T-cell (primary cell): Measurements from ENCODE around the gene FHOD3. TPM values are rescaled to one million over a fixed set of nuclear protein-coding genes. Genes with fewer than 3 reads are reported as not detected.

Experiments
- ATAC-seq, 4 experiments: fragments of 200-7000 bp in 3 of 4; fragments of 150-1000 bp in 1 of 4; cut with Tn5 transposase; replicated peaks in 1 of 4; 1 replicate in 3 of 4; 2 replicates in 1 of 4; pipeline ENCODE4 v1.10.0; 2021; ENCODE audit warnings: moderate library complexity in 3 of 4, mild to moderate bottlenecking in 2 of 4, moderate number of reproducible peaks in 1 of 4
- CTCF ChIA-PET, 2 donors: fragments of 300-600 bp; sonication (Branson Sonifier 250); formaldehyde crosslinking; loops; one replicate each; lab custom pipeline; 2022; ENCODE audit warnings: antibody characterized with exemption in 2 of 2; lab: Charles Lee
- POLR2A ChIA-PET, 2 donors: fragments of 300-600 bp; sonication (Branson Sonifier 250); formaldehyde crosslinking; loops; one replicate each; lab custom pipeline; 2022; ENCODE audit warnings: antibody characterized with exemption in 2 of 2; lab: Charles Lee
- DNase-seq, 35 experiments: peaks; one replicate each; pipeline versions ENCODE4 v3.0.0 to v3.0.0-alpha.2; 2013 to 2023
- H3K27ac ChIP-seq: one replicate; pipeline ENCODE4 v1.5.1; 2013; ENCODE audit warnings: low read length
- H3K27me3 ChIP-seq, 2 experiments: replicated peaks in 1 of 2; 1 replicate in 1 of 2; 2 replicates in 1 of 2; pipeline versions ENCODE4 v1.6.1 to v1.7.0; 2013; ENCODE audit warnings: low read length in 1 of 2, mixed read lengths in 1 of 2; ENCODE audit not compliant: control insufficient read depth in 2 of 2, insufficient read depth in 2 of 2; ENCODE audit errors: extremely low read depth in 1 of 2
- H3K36me3 ChIP-seq, 2 donors: 1 replicate in 1 of 2; 2 replicates in 1 of 2; pipeline versions ENCODE4 v1.6.1 to v1.7.0; 2013; ENCODE audit warnings: low read length in 1 of 2; ENCODE audit not compliant: control insufficient read depth in 2 of 2, insufficient read depth in 1 of 2; ENCODE audit errors: extremely low read depth in 1 of 2
- H3K4me1 ChIP-seq, 2 experiments: 1 replicate in 1 of 2; 2 replicates in 1 of 2; pipeline versions ENCODE4 v1.6.1 to v1.7.0; 2013; ENCODE audit warnings: low read length in 2 of 2, mixed read lengths in 1 of 2; ENCODE audit not compliant: insufficient read depth in 2 of 2, control insufficient read depth in 1 of 2; ENCODE audit errors: extremely low read depth in 1 of 2
- H3K4me3 ChIP-seq, 2 donors: 1 replicate in 1 of 2; 2 replicates in 1 of 2; pipeline versions ENCODE4 v1.5.1 to v1.7.0; 2013; ENCODE audit warnings: mild to moderate bottlenecking in 2 of 2, low read length in 1 of 2, moderate library complexity in 1 of 2; ENCODE audit not compliant: control insufficient read depth in 1 of 2; ENCODE audit errors: extremely low read depth in 1 of 2
- H3K9me3 ChIP-seq: 2 replicates; pipeline ENCODE4 v1.7.0; 2013
- H3K27ac Mint-ChIP-seq, 2 donors: one replicate each; pipeline ENCODE4 v1.8.0; 2020 to 2021; ENCODE audit warnings: mild to moderate bottlenecking in 2 of 2, mixed read lengths in 2 of 2
- H3K27me3 Mint-ChIP-seq, 2 donors: one replicate each; pipeline ENCODE4 v1.8.0; 2021 to 2022; ENCODE audit warnings: mixed read lengths in 2 of 2
- H3K36me3 Mint-ChIP-seq: one replicate; pipeline ENCODE4 v1.8.0; 2021; ENCODE audit warnings: mixed read lengths
- H3K4me1 Mint-ChIP-seq, 3 donors: one replicate each; pipeline ENCODE4 v1.8.0; 2020 to 2022; ENCODE audit warnings: mixed read lengths in 3 of 3, mild to moderate bottlenecking in 1 of 3
- H3K4me3 Mint-ChIP-seq, 3 donors: one replicate each; pipeline ENCODE4 v1.8.0; 2020 to 2022; ENCODE audit warnings: mild to moderate bottlenecking in 3 of 3, mixed read lengths in 3 of 3, moderate library complexity in 3 of 3
- H3K9me3 Mint-ChIP-seq, 3 donors: one replicate each; pipeline ENCODE4 v1.8.0; 2020 to 2022; ENCODE audit warnings: mixed read lengths in 3 of 3
- WGBS: methylation state at CpG from one replicate; pipeline ENCODE4 v1.1.5; 2013; ENCODE audit warnings: missing lambda C conversion rate; ENCODE audit not compliant: insufficient coverage; 5-methylcytosine and 5-hydroxymethylcytosine counted together
- total RNA-seq, 35 experiments: library from RNA in 6 of 35; stranded (reverse) in 6 of 35; fragments of 120-200 nt in 1 of 35; gene quantifications; one replicate each; pipeline versions ENCODE4 v1.2.1 to v1.2.4 and lab custom pipeline; 2013 to 2026

FHOD3 gene
- total RNA-seq, 5 donors from 2014 or later (not counting 1 experiment from before 2014, with no cell fraction given) = 0.06 TPM; not detected in 4

GRCh38 chr18:36733150-36733549 lies 435.6 kb downstream of the FHOD3 start:
- Histone ChIP-seq H3K36me3 (no peaks in the 10 kb centered on the region), H3K4me3 (no peak overlapping the region), H3K27ac (no peak overlapping the region), H3K27me3 (peaks cover 0 to 21% of the 10 kb centered on the region in 2 experiments), H3K9me3 (no peaks in the 10 kb centered on the region), H3K4me1 (no peaks in the 10 kb centered on the region)
- H3K36me3 Mint-ChIP-seq = no peaks in the 10 kb centered on the region
- no peak for DNase-seq
- no peaks in the 10 kb centered on the region for H3K4me1 Mint-ChIP-seq
- no peak for ATAC-seq
- H3K9me3 Mint-ChIP-seq = peaks cover 0 to 8% (median 0%) of the 10 kb centered on the region in 3 donors
- POLR2A ChIA-PET = no interaction called here
- peaks cover 8 to 15% of the 10 kb centered on the region in 2 donors for H3K27me3 Mint-ChIP-seq
- no peak overlapping the region for H3K4me3 Mint-ChIP-seq
- no peak overlapping the region for H3K27ac Mint-ChIP-seq
- no CpG with 5 or more reads among the region's 1 CpG for WGBS
- CTCF ChIA-PET = no interaction called here

- DNase-seq = no peak
- no peak for ATAC-seq
- H3K4me3 Mint-ChIP-seq = no peak overlapping the region
- whole genome bisulfite sequencing = 84% methylated on average over 4 of the region's 4 CpGs
- peaks cover 0 to 8% (median 0%) of the 10 kb centered on the region in 3 donors for H3K9me3 Mint-ChIP-seq
- no peaks in the 10 kb centered on the region for H3K36me3 ChIP-seq
- CTCF ChIA-PET = no interaction called here
- no peaks in the 10 kb centered on the region for H3K4me1 ChIP-seq
- H3K27me3 ChIP-seq = peaks cover 0 to 17% of the 10 kb centered on the region in 2 experiments
- no peak overlapping the region for H3K4me3 ChIP-seq
- no peak overlapping the region for H3K27ac Mint-ChIP-seq
- no peaks in the 10 kb centered on the region for H3K9me3 ChIP-seq
- H3K27ac ChIP-seq = no peak overlapping the region
- POLR2A ChIA-PET = no interaction called here
- no peaks in the 10 kb centered on the region for H3K4me1 Mint-ChIP-seq
- peaks cover 8 to 19% of the 10 kb centered on the region in 2 donors for H3K27me3 Mint-ChIP-seq
- H3K36me3 Mint-ChIP-seq = no peaks in the 10 kb centered on the region
Observed at GRCh38 chr18:36734596-36734995, 437.1 kb downstream of the FHOD3 start.

GRCh38 chr18:36735130-36735529 lies 437.6 kb downstream of the FHOD3 start:
- peaks cover 0 to 17% of the 10 kb centered on the region in 2 experiments for H3K27me3 ChIP-seq
- H3K27ac ChIP-seq = no peak overlapping the region
- Mint-ChIP-seq H3K27ac (no peak overlapping the region), H3K9me3 (peaks cover 0 to 8% (median 0%) of the 10 kb centered on the region in 3 donors), H3K4me1 (no peaks in the 10 kb centered on the region), H3K36me3 (no peaks in the 10 kb centered on the region), H3K27me3 (peaks cover 8 to 19% of the 10 kb centered on the region in 2 donors), H3K4me3 (no peak overlapping the region)
- H3K4me3 ChIP-seq = no peak overlapping the region
- no peaks in the 10 kb centered on the region for H3K4me1 ChIP-seq
- no peak for DNase-seq
- ATAC-seq = no peak
- no peaks in the 10 kb centered on the region for H3K36me3 ChIP-seq
- H3K9me3 ChIP-seq = no peaks in the 10 kb centered on the region
- ChIA-PET POLR2A (no interaction called here), CTCF (no interaction called here)
- WGBS = 91% methylated on average over 1 of the region's 2 CpGs

GRCh38 chr18:36736094-36736493 lies 438.6 kb downstream of the FHOD3 start:
- no peak overlapping the region for H3K27ac Mint-ChIP-seq
- no peaks in the 10 kb centered on the region for H3K9me3 ChIP-seq
- H3K36me3 Mint-ChIP-seq = no peaks in the 10 kb centered on the region
- H3K4me3 ChIP-seq = no peak overlapping the region
- H3K4me3 Mint-ChIP-seq = no peak overlapping the region
- peaks cover 0 to 8% (median 0%) of the 10 kb centered on the region in 3 donors for H3K9me3 Mint-ChIP-seq
- H3K4me1 Mint-ChIP-seq = no peaks in the 10 kb centered on the region
- WGBS = 73% methylated on average over 2 of the region's 6 CpGs
- ChIA-PET CTCF (interaction anchor here in 1 of 2 donors (0.5 kb wide), 1 partner anchor 258 kb away, joined by 3 read pairs; no protein-coding TSS in a partner anchor), POLR2A (no interaction called here)
- no peak overlapping the region for H3K27ac ChIP-seq
- ATAC-seq = no peak
- H3K4me1 ChIP-seq = no peaks in the 10 kb centered on the region
- DNase-seq = no peak
- H3K27me3 ChIP-seq = peaks cover 0 to 17% of the 10 kb centered on the region in 2 experiments
- no peaks in the 10 kb centered on the region for H3K36me3 ChIP-seq
- peaks cover 6 to 18% of the 10 kb centered on the region in 2 donors for H3K27me3 Mint-ChIP-seq

GRCh38 chr18:36737316-36737715 lies 439.8 kb downstream of the FHOD3 start:
- no peaks in the 10 kb centered on the region for H3K4me1 Mint-ChIP-seq
- H3K27ac Mint-ChIP-seq = no peak overlapping the region
- Histone ChIP-seq H3K27ac (no peak overlapping the region), H3K4me3 (no peak overlapping the region), H3K4me1 (no peaks in the 10 kb centered on the region), H3K9me3 (no peaks in the 10 kb centered on the region), H3K36me3 (no peaks in the 10 kb centered on the region), H3K27me3 (peaks cover 0 to 10% of the 10 kb centered on the region in 2 experiments)
- peaks cover 0 to 8% (median 0%) of the 10 kb centered on the region in 3 donors for H3K9me3 Mint-ChIP-seq
- ChIA-PET CTCF (no interaction called here), POLR2A (no interaction called here)
- H3K36me3 Mint-ChIP-seq = no peaks in the 10 kb centered on the region
- no peak for DNase-seq
- peaks cover 14 to 20% of the 10 kb centered on the region in 2 donors for H3K27me3 Mint-ChIP-seq
- no peak overlapping the region for H3K4me3 Mint-ChIP-seq
- ATAC-seq = no peak
- WGBS = no CpG with 5 or more reads among the region's 3 CpGs

GRCh38 chr18:36744261-36744876 lies 446.9 kb downstream of the FHOD3 start:
- Histone ChIP-seq H3K36me3 (no peaks in the 10 kb centered on the region), H3K27ac (no peak overlapping the region), H3K4me1 (no peaks in the 10 kb centered on the region), H3K9me3 (no peaks in the 10 kb centered on the region), H3K4me3 (no peak overlapping the region), H3K27me3 (peaks cover 0 to 6% of the 10 kb centered on the region in 2 experiments)
- Mint-ChIP-seq H3K27me3 (peaks cover 9 to 19% of the 10 kb centered on the region in 2 donors), H3K9me3 (no peaks in the 10 kb centered on the region), H3K36me3 (no peaks in the 10 kb centered on the region), H3K27ac (no peak overlapping the region), H3K4me1 (no peaks in the 10 kb centered on the region), H3K4me3 (no peak overlapping the region)
- POLR2A ChIA-PET = no interaction called here
- ATAC-seq (no peak), DNase-seq (no peak)
- WGBS = 78% methylated on average over 6 of the region's 6 CpGs
- CTCF ChIA-PET = no interaction called here
